GM12864 (cell line): Measurements from ENCODE around the gene TNN.
"Not testable (repeated sequence)": the region's sequence is repeated elsewhere in the genome, so short reads cannot be mapped to it uniquely, and the experiment has no call there.

Experiments used
- DNase-seq: peaks from one replicate; pipeline ENCODE4 v3.0.0-alpha.2; 2011; ENCODE audit warnings: low read depth
- H3K4me3 ChIP-seq: 2 replicates; pipeline ENCODE4 v1.5.1; 2011; ENCODE audit warnings: mild to moderate bottlenecking, low read depth, low read length, control low read depth
- CTCF ChIP-seq: IDR thresholded peaks from 2 replicates; pipeline ENCODE4 v1.5.1; 2011; ENCODE audit warnings: low read depth, mild to moderate bottlenecking, moderate library complexity, low read length, control low read depth, inconsistent platforms; ENCODE audit errors: missing control alignments

The TNN gene, protein sequence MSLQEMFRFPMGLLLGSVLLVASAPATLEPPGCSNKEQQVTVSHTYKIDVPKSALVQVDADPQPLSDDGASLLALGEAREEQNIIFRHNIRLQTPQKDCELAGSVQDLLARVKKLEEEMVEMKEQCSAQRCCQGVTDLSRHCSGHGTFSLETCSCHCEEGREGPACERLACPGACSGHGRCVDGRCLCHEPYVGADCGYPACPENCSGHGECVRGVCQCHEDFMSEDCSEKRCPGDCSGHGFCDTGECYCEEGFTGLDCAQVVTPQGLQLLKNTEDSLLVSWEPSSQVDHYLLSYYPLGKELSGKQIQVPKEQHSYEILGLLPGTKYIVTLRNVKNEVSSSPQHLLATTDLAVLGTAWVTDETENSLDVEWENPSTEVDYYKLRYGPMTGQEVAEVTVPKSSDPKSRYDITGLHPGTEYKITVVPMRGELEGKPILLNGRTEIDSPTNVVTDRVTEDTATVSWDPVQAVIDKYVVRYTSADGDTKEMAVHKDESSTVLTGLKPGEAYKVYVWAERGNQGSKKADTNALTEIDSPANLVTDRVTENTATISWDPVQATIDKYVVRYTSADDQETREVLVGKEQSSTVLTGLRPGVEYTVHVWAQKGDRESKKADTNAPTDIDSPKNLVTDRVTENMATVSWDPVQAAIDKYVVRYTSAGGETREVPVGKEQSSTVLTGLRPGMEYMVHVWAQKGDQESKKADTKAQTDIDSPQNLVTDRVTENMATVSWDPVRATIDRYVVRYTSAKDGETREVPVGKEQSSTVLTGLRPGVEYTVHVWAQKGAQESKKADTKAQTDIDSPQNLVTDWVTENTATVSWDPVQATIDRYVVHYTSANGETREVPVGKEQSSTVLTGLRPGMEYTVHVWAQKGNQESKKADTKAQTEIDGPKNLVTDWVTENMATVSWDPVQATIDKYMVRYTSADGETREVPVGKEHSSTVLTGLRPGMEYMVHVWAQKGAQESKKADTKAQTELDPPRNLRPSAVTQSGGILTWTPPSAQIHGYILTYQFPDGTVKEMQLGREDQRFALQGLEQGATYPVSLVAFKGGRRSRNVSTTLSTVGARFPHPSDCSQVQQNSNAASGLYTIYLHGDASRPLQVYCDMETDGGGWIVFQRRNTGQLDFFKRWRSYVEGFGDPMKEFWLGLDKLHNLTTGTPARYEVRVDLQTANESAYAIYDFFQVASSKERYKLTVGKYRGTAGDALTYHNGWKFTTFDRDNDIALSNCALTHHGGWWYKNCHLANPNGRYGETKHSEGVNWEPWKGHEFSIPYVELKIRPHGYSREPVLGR (N-terminal part only)

GRCh38 chr1:175067362-175068106 lies at the start of gene TNN:
TNN (plus strand) TSS chr1:175067833; CDS start chr1:175077419, 9,586 bp downstream.
- no peak for DNase-seq
- TF ChIP-seq CTCF, result no peak
- H3K4me3 ChIP-seq, result no peak within 1 kb of the TSS

- no peak for TF ChIP-seq CTCF
- H3K4me3 ChIP-seq, result no peak overlapping the region
- no peak for DNase-seq
Measured at GRCh38 chr1:175019524-175019923, 48.1 kb upstream of the TNN start.

DNA sequence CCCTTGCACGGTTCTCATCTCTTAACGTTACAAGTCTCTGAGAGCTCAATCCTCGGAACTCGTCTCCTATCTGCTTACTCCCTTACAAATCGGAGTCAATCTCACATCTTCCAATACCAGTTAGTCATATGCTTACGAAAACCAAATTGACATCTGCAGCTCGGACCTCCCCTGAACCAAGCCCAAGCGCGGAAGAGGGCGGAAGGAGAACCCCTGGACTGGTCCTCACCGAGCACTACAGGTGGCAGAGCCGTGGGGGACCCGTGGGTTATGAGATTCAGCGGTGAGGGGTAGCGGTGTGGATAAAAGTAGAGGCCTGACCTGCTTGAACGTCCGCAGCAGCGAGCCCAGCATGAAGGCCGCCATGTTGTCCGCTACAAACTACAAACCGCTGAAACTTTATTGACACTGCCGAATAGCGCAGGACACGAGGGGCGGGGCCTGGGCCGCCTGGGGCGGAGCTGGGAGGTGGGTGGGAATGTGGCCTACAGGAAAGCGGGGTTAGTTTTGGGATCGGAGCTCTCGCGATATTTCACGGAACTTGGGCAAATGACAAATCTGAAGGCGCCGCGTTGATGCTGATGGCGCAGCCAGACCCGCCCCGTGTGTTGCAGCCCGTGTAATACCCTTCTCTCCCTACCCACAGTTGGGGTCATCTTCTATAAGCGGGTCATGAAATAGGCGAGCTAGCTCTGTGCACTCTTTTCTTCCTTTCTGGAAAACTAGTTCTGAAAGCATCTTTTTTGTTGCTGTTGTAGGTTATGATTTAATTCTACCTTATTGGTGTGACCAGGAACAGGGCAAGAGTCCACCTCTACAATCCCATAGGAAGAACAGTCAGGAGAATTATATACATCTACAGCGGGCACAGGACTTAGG lies 44.4 kb upstream of the TNN start, which contains the start of gene MRPS14:
Gene MRPS14, minus strand, starts transcription at position 383 of the 879 bp plus-strand sequence. Its CDS starts 17 bp downstream, at position 366.
- peak within 1 kb of the TSS; percentile 79 for H3K4me3 ChIP-seq
- TF ChIP-seq CTCF, result no peak
- peak; percentile 98 for DNase-seq

DNA sequence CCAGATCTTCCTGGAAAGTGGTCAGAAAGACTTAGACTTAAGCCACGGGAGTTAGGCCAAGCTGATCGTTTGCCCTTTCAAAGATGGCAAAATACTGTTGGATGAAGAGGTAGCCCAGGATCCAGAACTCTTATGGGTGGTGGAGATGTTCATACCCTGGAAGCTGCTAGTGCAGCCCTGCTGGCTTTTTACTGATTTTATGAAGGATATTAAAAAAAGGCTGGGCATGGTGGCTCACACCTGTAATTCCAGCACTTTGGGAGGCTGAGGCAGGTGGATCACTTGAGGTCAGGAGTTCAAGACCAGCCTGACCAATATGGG lies 43.8 kb upstream of the TNN start:
- DNase-seq, result not testable (repeated sequence)
- peak overlapping the region; percentile 79 for H3K4me3 ChIP-seq

DNA sequence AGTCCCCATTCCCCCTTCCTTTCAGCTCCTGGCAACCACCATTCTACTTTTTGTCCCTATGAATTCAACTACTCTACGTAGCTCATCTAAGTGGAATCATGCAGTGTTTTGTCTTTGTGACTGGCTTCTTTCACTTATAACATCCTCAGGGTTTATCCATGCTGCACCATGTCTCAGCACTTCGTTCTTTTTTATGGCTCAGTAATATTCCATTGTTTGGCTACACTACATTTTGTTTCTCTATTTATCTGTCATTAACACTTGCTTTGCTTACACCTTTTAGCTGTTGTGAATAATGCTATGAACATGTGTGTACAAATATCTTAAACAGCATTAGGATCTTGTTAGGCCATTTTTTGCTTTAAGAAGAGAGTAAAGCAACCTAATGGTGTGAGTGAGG lies 42.9 kb upstream of the TNN start:
- H3K4me3 ChIP-seq, result no peak overlapping the region
- no peak for TF ChIP-seq CTCF
- DNase-seq, result no peak

DNA sequence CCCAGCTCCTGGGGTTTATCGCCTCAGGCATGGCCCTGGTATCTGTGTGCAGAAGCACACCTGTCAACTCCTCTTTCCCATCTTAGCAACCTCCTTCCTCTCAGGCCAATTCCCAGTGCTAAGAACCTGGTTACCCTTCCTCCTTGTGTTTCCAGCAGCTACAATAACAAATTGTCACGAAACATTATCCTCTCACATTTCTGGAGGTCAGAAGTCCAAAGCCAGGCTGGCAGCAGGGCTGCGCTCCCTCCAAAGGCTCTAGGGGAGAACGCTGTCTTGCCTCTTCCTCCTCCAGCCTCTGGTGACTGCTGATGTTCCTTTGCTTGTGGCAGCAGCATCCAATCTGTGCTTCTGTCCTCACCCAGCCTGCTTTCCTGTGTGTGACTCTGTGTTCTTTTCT lies 33.7 kb upstream of the TNN start:
- no peak overlapping the region for H3K4me3 ChIP-seq
- no peak for DNase-seq
- TF ChIP-seq CTCF, result no peak
